ENCODE measurements around the gene POLR3GL.
A peak's percentile ranks its signal among the peaks of the same experiment; 100 is the strongest.
"Not testable (repeated sequence)": the region's sequence is repeated elsewhere in the genome, so short reads cannot be mapped to it uniquely, and the experiment has no call there.

The POLR3GL gene, protein sequence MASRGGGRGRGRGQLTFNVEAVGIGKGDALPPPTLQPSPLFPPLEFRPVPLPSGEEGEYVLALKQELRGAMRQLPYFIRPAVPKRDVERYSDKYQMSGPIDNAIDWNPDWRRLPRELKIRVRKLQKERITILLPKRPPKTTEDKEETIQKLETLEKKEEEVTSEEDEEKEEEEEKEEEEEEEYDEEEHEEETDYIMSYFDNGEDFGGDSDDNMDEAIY

DNA sequence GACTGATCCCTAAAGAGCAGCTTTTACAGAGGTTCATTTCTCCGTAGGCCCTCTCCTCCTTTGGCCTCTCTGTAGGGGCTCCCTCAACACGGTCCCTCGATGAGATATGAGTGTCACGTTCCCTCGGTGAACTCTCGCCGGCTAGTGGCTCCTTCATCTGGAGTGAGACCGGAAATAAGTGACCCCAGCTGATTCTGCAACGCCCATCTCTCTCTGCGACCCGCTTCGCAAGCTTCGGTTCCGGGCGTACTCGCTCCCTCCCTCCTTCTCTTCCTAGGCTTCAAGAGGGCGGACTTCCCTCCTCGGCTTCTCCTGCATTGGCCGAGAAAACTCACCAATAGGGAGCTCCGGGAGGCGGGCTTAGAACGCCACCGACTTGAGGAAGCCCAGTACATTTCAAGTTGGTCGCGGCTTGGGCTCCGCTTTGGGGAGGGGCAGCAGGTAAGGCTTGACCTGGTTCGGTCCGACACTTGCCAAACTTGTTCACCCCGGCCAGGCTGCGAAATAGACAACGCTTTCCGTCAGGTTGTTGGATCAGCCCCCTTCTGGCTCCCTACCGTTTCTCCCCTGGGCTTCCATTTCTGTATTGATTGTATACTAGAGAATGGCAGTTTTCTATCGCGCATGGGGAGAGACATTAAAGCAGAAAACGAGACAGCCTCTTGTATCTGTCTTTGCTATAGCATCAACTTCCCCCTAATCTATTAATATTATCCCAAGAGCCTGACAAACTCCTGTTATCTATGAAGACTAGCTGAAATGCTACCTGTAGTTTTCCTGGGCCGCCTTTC is at the start of gene POLR3GL, which contains the start of gene ANKRD34A:
Gene POLR3GL (plus strand): TSS at position 363 of the 791 bp plus-strand sequence. CDS start 10,176 bp downstream, outside the sequence.
Gene ANKRD34A (minus strand): TSS at position 248 of the 791 bp plus-strand sequence. CDS start 2,816 bp downstream, outside the sequence.
- peak; percentile 92 for DNase-seq

DNA sequence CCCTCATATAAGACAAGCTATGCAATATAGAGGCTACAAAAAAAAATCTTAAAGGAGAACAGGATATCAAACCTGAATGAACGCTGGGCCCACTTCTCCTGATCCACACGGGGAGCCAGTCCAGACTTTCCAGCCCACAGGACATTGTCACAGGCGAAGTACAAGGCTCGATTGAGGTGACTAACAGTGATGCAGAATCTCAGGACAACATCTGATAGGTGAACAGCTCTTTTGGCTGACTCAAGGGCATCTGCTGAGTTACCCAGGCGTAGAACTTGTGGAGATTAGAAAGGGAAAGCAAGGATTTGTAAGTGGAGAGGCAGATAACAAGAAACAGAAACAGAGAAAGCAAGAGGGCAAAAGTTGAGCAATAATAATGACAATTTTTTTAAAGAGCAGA is 47.7 kb upstream of the POLR3GL start:
- DNase-seq: no peak

DNA sequence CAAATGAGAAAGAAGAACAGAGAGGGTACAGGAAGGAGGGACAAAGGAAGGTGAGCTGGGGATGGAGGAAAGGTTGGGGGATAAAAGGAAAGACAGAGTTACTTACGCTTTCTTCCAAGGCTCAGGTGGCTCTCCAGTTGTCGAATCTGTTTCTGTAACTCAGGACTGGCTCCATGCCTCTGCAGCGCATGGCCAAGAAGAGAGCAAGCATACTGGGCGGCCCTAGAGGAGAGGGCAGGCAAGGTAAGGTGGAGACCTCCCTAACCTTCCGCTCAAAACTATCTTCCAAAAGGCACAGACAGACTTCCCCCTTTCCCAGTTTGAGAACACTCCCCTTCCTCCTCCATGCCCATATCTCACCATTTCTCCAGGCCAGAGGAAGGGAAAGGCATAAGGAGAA is 46.9 kb upstream of the POLR3GL start:
- DNase-seq: no peak

DNA sequence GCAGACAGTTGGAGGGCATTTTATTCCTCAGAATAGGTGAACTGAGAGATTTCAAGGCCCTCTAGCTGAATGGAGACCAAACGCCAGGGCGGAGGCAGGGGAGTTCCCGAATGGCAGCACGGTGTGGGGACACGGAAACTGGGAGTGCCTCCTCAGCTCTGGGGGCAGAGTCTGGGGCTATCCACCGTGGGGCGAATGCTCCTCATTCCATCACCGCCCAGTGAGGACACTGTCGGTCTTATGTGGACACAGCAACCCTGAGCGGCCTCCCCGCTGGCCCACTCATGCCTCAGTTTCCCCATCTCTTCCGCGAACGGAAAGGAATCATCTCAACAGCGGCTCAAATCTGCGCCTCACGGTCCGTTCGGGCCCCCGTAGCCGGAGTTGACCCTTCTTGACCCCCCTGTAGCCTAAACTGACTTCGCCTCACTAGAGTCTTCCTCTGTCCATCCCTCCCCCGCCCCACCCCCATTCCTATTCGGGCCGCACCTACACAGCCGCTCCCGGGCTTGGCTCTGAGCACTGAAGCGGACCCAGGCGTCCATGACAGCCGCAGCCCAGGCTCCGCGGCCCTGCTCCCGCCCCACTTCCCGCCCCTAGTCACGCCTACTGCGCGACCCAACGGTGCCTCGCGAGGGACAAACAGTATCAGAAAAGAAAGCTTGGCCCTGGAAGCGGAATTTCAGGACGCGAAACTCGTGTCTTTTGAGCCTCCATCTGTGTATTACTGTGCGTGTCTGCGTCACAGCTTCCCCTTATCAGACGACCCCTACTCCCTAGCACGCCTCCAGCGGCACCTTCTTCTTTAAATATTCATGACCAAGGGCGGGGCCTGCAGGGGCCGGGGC is 46.1 kb upstream of the POLR3GL start, which contains the start of gene PEX11B:
Gene PEX11B (minus strand): TSS at position 574 of the 848 bp plus-strand sequence. CDS start 29 bp downstream, at position 545.
- peak; percentile 88 for DNase-seq

DNA sequence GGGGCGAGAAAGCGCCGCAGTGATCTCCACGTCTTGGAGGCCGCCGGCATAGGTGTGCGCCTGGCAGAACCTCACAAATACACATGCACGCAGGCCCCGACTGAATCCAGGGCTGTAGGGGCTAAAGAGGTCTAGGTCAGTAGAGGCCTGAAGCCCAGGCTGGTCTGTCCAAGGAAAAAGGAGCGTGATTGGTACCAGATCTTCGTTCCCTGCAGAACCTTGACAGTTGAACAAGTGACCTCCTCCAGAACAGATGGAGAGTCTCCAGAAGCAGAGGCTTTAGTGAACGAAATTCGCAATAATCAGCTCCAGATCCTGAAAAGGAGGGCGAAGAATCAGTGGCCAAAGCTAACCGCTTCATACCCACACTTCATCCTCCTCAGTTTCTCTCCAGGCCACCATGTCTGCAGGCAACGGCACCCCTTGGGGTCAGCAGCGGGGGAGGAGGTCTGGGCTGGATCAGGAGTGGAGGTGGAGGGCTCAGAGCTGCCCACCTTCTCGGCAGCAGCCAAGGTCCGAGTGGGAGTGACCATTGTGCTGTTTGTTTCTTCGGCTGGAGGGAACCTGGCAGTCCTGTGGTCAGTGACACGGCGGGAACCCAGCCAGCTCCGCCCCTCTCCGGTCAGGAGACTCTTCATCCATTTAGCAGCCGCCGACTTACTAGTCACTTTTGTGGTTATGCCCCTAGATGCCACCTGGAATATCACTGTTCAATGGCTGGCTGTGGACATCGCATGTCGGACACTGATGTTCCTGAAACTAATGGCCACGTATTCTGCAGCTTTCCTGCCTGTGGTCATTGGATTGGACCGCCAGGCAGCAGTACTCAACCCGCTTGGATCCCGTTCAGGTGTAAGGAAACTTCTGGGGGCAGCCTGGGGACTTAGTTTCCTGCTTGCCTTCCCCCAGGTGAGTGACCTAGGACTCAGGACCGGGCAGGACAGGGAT is 45.2 kb upstream of the POLR3GL start:
- no peak for DNase-seq

DNA sequence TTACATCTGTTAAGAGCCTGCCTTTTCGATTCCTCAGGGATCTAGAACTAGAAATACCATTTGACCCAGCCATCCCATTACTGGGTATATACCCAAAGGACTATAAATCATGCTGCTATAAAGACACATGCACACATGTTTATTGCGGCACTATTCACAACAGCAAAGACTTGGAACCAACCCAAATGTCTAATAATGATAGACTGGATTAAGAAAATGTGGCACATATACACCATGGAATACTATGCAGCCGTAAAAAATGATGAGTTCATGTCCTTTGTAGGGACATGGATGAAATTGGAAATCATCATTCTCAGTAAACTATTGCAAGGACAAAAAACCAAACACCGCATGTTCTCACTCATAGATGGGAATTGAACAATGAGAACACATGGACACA is 44.2 kb upstream of the POLR3GL start:
- DNase-seq: not testable (repeated sequence)

DNA sequence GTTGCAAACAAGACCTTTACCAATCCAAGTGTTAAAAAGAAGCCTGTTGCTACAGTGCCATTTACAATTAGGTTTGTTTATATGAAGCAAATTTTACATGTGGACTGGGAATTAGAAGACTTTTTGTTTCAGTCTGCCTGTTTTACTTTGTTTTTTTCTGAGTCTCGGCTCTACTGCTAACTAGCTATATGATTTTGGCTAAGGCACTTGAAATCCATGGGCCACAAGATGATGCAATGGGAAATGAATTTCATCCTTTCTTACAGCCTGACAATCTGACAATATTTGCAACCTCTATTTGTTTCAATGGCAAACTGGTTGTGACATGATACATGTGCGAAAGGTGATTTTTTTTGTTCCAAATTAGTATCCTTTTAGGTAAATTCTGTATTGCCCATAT is 42.2 kb upstream of the POLR3GL start:
- no peak for DNase-seq

DNA sequence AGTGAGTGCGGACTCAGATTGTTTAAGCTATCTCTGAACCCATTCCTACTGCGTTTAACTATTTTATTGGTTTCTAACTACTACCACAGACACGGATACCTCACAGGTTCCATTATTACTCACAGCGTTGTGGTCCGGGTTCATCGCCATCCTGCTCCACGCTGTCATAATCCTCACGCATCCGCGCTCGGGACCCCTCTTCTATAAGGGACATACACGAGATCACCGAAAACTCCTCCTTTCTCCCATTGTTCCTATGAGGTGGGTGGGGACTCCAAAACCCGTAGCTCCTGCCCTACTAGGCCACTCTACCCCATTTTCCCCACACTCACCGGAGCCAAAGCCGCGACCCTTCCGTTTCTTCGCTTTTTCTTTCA is 37.8 kb upstream of the POLR3GL start:
- no peak for DNase-seq

DNA sequence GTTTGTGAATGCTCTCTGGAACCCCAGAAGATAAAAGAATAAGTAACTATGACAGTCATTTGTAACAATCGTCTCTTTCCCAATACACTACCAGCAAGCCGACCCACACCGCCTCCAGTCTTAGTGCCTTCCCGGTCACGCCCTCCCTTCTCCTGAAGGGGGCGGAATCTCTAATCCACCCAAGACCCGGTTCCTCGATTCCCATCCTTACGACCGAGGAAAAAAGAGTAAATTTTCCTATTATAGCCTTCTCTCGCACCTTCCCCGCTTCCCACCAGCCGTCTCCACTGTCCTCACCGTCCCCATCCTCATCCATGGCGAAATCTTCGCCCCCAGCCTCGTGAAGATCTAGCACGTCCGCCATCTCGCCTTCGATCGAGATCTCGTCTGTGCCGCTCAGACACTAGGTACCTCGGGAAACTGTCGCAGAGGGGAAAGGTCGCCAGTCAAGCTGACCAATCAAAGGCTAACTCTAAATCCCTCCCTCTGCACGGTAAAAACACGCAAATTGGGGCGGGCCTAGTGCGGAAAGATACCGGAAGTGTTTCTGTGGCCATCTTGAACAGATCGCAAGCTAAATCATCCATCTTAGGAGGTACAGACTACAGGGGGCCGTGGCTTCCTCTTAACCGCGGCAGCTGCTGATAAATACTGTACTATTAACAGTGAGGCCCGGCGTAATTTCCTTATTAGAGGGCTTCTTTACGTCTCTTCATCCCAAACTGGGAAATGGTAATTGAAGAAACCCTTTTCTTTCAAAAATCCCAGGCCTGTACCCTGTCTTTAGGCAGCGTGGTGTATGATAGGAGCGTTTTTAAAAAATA is 37.2 kb upstream of the POLR3GL start, which contains the start of gene RBM8A:
Gene RBM8A (minus strand): TSS at position 422 of the 824 bp plus-strand sequence. CDS start 58 bp downstream, at position 364.
- peak; percentile 99 for DNase-seq

DNA sequence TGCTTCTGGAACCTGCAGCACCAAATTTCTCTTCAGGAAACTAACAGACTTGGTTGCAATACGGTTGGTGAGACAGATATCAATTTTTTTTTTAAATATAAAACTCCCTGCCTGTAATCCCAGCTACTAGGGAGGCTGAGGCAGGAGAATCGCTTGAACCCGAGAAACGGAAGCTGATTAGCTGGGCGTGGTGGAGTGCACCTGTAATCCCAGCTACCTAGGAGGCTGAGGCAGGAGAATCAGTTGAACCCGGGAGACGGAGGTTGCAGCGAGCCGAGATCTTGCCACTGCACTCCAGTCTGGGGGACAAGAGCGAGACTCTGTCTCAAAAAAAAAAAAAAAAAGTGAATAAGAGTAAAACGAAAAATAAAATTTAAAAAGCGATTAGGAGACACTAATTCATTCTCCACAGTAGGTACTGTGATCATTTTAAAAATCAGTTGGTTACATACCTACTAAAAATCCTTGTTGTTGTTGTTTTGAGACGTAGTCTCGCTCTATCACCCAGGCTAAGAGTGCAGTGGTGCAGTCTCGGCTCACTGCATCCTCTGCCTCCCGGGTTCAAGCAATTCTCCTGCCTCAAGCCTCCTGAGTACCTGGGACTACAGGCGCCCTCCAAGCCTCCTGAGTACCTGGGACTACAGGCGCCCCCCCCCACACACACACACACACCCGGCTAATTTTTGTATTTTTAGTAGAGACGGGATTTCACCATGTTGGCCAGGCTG is 36.4 kb upstream of the POLR3GL start:
- no peak for DNase-seq

DNA sequence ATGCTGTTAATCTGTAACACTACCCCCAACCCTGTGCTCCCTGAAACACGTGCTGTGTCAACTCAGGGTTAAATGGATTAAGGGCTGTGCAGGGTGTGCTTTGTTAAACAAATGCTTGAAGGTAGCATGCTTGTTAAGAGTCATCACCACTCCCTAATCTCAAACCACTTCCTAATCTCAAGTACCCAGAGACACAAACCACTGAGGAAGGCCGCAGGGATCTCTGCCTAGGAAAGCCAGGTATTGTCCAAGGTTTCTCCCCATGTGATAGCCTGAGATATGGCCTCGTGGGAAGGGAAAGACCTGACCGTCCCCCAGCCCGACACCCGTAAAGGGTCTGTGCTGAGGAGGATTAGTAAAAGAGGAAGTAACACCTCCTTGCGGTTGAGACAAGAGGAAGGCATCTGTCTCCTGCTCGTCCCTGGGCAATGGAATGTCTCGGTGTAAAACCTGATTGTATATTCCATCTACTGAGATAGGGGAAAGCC is 31.9 kb upstream of the POLR3GL start:
- DNase-seq: not testable (repeated sequence)

DNA sequence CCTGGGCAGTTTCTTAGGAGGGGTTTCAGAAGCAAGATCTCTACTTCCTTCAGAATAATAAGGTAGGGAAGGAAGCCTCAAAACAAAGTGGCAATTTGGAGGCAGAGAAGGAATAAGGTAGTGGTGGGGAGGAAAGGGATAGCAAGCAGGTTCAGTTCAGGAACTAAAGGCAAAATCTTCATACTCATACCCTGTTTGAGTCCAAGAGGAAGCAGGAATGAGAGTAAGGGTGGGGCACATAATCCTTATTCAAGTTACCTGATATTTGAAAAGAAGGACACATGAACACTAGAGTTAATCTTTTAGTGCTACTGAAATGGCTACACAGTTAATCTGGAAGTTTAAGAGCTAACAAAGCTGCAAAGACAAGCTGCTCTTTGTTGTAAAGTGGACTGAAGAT is 28.8 kb upstream of the POLR3GL start:
- no peak for DNase-seq

DNA sequence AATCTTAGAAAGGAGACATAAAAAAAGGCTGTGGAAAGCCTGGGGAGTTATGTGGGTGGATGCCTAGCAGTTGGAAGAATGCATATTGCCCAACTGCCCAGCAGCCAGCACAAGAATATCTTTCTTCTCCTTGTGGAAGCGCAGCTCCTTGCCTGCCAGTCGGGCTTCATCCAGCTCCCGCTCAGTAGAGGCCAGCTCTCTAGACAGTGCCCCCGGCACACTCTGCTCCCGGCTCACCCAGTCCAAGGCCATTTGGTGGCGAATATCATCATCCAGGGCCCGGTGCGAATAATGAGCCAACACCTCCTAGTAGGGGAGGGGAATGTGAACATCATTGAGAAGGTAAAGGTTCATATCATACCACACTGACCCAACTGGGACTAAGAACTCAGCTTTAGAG is 28.2 kb upstream of the POLR3GL start:
- DNase-seq: no peak

DNA sequence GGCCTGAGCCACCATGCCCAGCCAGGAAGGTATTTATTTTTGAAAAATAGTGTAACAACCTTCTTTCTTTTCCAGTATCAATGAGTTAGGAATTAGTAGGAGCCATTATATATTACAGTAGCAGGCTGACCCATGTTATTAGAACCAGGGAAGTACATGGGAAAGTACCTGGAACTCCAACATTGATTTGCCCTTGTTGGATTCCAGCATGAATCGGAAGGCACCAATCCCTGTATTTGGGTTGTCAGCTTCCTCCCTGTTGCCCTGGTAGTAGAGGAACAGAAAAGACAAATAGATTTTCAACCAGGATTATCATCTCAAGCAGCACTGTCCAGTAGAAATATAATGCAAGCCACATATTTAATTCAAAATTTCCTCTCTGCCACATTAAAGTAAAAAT is 27.1 kb upstream of the POLR3GL start:
- no peak for DNase-seq

DNA sequence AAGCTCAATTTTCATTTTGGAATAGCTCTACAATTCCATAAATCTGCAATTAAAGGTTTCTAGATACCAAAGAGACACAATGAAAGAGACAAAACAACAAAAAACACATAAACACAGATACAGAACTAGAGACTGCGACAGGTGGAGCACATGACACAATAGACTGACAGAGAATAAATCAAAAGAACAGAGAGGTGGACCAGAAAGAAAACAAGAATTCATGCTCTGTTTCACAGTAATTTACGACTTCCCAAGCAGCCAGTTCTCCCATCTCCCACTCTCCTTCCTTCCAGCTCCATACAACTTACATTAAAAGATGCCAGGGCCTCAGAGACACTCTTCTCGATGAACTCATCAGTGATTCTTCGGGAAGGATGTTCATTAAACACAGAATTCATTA is 22.1 kb upstream of the POLR3GL start:
- DNase-seq: no peak

DNA sequence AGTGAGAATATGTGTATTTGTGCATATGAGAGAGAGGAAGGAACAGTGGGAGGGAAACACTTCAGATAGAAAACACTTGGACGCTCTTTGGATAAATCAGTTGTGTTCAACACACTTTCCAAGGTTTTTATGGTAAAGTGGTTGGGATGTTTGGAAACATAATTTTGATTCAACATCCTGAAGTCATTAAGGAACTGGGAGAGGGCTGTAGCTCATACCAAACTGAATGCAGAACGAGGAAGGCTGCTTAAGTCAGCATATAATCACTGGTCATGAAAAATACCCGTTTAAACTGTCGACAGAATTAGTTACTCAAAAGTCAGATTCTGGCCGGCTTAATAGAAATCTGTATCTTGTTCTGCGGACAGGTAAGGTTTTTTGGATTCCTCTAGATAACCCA is 21.6 kb upstream of the POLR3GL start:
- peak; percentile 23 for DNase-seq

DNA sequence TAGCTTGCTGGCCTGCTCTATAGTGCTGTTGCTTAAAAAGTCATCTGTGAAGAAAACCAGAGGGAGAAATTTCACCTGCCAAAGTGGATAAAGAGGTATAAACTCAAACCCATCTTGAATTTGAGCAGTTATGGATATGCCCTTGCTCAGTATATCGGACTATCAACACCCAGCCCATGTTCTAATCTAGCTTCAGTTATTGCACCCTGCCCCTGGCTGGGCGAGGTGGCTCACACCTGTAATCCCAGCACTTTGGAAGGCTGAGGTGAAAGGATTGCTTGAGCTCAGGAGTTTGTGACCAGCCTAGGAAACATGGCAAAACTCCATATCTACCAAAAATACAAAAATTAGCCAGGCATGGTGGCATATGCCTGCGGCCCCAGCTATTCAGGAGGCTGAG is 20.0 kb upstream of the POLR3GL start:
- no peak for DNase-seq

DNA sequence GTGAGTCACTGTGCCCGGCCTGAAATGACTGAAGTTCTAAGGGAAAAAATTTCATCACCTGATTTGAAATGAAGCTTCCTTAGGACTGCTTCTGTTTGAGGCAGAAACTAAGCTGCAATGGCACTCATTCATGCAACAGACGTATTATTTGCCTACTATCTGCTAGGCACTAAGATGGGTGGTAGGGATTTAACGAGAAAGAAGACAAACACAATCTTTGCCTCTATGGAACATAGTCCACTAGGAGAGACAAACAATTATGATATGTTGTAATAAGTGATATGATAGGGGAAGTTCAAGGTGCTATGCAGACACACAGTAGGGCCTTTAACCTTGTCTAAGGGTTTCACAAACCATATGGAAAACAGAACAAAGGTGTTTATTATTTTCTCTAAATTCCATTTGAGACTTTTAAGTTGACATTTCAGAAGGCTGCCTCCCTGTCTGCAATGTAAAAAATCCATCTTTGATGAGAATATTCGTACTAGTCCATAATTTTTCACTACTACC is 18.0 kb upstream of the POLR3GL start:
- no peak for DNase-seq

DNA sequence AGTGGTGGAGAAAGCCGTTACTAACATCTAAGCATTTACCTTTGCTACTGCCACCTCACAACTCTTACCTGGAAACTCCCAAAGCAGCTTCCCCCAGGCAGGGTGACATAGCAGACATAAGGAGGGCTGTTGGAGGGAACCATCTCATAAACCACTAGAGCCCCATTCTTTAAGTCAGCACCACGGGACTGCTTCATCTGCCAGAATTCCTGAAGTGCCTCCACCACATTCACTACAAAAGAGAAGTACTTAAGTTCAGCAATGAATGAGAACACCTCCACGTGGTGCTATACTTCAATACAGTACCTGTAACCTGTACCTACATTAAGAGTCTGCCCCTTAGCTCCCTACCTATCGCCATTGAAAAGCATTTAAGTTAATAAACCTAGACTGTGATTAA is 16.9 kb upstream of the POLR3GL start:
- DNase-seq: no peak

DNA sequence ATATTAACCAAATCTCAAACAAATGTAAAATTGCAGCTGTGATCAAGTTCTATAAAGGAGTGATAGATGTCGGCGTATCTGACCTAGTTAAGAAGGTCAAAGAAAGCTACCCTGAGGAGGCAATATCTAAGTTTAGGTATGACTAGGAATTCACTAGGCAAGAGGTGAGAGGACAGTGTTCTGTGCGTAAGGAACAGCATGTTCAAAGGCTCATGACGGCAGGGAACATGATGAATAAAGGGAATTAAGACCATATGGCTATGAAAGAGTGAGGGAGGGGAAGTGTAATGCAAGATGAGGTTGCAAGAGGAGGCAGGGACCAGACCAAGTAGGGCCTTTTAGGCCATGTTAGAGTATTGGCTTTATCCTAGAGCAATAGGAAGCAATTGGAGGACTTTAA is 15.3 kb upstream of the POLR3GL start:
- no peak for DNase-seq

Data from fibroblast of skin of right biceps (primary cell).